Measurements from ENCODE around the gene ZNF764. TPM values are rescaled to one million over a fixed set of nuclear protein-coding genes. Genes with fewer than 3 reads are reported as not detected.
A peak's percentile ranks its signal among the peaks of the same experiment; 100 is the strongest.

The ZNF764 gene
- total RNA-seq, 1 donor from 2014 or later: 3.2 TPM

DNA sequence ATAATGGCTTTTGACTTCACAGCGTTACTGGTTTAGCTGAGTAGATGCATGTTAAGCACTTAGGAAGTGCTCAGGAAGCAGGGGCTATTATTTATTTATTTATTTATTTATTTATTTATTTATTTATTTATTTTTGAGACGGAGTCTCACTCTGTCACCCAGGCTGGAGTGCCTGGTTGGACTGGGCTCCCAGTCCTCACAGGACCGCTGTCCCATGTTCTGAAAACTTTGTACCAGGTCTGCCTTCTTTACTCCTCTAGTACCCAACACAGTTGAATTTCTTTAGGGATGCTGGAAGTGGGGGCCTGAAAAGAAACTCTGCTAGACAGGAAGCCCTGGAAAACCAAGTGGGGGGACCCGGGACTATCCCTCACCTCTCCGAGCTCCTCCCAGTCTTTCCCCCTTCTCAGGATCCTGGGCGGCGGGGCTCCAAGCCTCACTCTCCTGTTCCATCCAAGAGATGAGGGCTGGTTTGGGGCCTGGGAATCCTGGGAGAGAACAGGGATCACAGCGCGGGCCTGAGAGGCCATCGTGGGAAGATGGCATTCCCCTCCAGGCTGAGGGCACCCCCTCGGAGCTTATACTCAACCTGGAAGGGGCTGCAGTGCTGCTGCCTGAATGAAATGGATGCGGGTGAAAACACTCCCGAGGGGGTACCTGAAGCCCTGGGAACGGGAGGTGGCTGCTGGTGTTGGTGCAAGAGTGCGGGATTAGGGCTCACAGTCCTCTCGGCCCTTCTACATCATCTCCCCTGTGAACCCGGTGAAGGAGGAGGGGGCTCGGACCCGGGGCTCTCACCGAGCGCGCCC, 12.7 kb upstream of the ZNF764 start:
- peak; percentile 48 to 53 for DNase-seq (ENCODE audit: low read depth in 2 of 2)

DNA sequence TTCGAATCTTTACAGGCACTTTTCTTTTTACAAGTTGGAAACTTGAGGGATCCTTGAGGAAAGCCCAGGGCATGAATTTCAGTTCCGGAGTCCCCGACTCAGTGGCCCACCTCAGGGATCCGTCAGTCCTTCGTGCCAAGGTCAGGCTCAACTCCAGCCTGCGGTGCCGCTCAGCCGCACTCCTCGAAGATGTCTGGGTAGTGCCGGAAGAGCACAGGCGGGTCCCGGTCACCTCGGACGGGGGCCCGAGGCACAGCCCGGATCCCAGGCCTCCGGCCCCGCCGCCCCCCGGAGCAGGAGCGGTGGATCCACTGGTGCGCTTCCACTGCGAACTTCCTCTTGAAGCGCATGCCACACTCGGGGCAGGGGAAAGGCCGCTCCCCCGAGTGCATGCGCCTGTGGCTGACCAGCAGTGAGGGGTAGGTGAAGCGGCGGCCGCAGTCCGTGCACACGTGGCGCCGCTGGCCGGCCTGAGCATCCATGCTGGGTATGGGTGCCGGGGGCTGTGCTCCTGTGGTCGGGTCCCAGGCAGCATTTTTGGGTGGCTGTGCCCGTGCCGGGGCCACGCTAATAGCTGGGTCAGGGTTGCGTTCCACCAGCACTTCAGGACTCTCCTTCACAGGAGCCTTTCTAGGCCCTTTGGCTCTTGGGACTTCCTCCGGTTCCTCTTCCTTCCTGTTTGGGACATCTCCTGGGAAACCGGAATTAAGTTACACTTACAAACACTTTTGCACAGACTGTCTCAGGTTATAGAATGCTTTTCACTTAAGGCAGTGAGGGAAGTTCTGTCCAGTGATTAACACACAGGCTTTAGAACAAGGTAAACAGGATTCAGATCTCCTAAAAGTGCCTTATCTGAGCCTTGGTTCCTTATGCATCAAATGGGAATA, 11.8 kb upstream of the ZNF764 start:
- no peak for DNase-seq (ENCODE audit: low read depth in 2 of 2)

DNA sequence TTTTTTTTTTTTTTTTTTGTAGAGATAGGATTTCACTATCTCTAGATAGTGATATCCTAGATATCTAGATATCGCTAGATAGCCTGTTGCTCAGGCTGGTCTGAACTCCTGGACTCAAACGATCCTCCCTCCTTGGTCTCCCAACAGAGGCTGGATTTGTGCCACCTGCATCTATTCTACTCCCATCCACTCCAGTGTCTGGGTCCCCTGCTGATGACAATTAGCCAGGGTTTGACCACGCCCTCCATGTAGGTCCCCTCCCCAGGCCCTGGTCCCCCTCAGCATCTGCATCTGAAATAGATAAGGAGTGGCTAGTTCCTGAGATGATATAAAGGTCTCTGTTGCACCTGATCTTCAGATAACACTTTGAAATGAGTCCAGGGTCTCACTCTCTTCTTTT, 11.1 kb upstream of the ZNF764 start:
- DNase-seq (ENCODE audit: low read depth in 2 of 2): no peak

DNA sequence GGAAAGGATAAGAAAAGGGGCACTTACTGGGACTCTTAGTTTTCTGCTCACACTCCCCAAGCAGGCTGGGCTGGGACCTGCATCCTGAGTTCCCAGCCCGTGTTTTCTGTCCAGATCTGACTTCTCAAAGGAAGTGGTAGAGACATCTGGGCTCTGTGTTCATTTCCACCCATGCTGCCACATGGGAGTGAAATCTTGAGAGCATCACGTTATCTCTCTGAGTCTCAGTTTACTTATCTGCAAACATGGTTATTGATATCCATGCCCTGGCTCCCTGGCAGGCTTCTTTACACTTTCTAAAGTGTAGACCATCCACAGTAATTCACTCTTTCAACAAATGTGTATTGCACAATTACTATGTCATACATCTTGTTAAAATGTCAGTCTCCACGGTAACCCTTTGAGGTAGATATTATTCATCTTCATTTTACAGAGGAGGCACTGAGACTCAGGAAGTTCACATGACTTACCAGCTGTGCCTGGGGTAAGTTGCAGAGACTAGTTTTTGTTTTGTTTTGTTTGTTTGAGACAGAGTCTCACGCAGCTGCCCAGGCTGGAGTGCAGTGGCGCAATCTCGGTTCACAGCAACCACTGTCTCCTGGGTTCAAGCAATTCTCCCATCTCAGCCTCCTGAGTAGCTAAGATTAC, 9.9 kb upstream of the ZNF764 start:
- peak in 1 of 2 donors; percentile 84 for DNase-seq (ENCODE audit: low read depth in 2 of 2)

DNA sequence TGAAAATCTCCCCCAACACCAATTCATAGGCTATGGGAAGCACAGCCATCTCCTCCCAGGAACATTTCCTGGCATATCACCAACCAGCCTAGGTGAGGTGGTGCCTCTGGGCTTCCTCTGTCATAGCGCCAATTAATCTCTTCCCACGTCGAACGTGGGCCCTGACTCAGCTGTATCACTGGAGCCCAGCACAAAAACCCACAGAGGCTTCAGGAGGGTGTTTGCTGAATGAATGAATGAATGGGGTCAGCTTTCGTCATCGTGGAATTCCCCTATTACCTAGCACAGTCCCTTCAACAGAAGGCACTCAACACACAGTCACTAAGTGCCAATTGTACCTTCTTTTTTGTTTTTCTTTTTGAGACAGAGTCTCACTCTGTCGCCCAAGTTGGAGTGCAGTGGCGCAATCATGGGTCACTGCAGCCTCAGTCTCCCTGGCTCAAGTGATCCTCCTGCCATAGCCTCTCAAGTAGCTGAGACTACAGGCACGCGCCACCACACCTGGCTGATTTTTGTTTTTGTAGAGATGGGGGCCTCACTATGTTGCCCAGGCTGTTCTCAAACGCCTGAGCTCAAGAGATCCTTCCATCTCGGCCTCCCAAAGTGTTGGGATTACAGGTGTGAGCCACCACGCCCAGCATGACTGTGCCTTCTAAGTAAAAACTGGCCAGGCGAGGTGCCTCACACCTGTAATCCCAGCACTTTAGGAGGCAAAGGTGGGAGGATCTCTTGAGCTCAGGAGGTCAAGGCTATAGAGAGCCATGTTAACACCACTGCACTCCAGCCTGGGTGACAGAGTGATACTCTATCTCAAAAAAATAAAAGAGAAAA, 9.2 kb upstream of the ZNF764 start:
- peak in 1 of 2 donors; percentile 15 for DNase-seq (ENCODE audit: low read depth in 2 of 2)

DNA sequence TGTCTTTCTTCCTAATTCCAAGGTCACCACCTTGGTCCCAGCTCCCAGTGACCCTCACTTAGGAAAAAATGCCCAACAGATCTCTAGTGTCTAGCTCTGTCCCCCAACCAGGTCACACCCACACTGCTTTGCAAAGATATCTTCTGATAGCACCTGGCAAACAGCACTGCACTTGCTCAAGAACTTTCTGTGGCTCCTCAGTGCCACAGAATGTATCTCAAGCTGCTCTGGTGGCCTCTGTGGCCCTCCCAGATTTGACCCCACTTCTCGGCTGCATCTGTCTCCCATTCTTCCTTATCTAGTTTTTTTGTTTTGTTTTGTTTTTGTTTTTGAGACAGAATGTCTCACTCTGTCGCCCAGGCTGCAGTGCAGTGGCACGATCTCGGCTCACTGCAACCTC, 8.4 kb upstream of the ZNF764 start:
- no peak for DNase-seq (ENCODE audit: low read depth in 2 of 2)

DNA sequence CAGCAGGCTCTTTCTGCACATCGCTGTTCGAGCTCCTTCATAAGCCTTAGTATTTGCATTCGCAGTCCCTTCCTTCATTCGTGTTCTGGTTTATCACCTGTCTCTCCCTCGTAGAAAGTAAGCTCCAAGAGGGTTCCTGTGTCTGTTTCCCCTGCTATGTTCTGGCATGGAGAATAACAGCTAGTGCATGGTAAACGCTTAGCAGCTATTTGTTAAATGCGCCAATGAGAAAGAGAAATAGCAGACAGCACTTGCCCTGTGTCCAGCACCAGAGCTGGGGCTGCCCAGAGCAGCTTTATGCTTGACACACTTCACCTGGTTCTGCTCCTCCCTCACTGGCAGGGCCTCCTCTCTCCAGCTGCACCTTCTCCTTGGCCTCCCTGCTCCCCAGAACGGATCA, 7.8 kb upstream of the ZNF764 start:
- DNase-seq (ENCODE audit: low read depth in 2 of 2): no peak

DNA sequence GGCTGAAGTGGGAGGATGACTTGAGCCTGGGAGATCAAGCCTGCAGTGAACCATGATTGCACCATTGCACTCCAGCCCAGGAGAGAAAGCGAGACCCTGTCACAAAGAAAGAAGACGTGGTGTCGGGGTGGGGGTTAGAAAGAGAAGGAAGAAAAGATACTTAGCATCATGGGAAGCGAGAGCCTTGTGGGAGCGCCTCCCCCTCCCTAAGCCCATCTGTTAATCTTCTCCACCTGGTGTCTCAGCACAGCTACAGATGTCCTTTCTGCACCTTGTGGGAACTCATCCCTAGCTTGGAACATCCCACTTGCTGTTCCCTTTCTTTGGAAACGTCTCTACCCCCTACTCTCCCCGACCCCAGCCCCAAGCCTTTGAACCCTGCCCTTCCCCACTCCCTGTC, 7.4 kb upstream of the ZNF764 start:
- no peak for DNase-seq (ENCODE audit: low read depth in 2 of 2)

DNA sequence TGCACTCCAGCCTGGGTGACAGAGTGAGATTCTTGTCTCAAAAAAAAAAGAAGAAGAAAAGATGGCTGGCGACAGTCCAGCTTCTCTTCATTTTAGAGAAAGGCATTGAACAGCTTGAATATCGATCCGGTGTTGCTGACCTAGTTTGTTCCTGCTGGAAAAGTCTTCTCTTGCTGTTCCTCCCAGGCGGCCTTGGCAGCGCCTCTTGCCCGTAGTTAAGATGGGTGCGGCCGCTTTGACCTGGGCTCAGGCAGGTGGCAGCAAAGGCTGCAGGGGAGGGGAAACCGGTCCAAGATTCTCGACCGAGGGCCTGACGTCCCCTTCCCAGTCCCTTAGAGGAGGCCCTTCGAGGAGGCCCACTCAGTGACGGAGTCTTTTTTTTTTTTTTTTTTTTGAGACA, 3.8 kb upstream of the ZNF764 start:
- no peak for DNase-seq (ENCODE audit: low read depth in 2 of 2)

DNA sequence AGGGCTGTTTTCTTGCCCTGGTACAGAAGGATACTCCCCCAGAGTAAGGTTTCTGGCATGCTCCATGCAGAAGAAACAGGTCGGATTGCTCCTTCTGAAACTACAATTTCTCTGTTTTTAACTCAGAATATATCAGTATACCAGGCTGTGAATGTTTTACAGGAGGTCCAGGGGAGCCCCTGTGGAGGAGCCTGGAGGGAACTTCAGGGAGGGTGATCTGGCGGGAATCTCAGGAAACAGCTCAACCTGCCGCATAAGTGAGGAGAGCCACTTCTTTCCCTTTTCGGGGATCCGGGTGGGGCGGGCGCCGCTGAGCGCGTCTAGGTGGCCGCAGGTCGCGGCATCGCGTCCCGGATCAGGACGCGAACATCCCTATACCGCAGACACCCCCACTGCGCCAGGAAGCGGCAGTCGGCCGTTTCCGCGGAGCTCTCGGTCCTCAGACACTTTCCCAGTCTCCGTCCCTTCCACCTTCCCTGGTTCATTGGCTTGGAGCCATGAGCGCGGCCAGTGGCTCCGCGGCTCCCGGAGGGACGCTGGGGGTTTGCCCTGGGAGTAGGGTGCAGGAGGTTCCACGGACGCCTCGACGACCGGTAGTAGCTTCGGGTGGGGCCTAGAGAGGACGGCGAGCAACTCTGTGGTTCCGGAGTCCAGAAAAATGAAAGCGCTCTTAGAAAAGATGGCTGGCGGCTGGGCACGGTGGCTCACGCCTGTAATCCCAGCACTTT, 3.1 kb upstream of the ZNF764 start:
- DNase-seq (ENCODE audit: low read depth in 2 of 2): peak; percentile 35 to 54

DNA sequence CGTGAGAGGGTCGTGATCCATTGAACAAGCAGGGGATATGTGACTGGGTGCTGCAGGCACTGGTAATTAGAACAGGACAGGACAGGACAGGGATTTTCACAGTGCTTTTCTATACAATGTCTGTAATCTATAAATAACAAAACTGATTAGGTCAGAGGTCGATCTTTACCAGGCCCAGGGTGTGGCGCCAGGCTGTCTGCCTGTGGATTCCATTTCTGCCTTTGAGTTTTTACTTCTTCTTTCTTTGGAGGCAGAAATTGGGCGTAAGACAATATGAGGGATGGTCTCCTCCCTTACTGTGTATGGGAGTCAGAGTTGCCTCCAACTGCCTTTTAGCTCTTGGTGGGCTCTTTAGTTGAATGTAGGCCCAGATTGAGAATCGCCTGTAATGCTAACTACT, 1.5 kb upstream of the ZNF764 start:
- no peak for DNase-seq (ENCODE audit: low read depth in 2 of 2)

DNA sequence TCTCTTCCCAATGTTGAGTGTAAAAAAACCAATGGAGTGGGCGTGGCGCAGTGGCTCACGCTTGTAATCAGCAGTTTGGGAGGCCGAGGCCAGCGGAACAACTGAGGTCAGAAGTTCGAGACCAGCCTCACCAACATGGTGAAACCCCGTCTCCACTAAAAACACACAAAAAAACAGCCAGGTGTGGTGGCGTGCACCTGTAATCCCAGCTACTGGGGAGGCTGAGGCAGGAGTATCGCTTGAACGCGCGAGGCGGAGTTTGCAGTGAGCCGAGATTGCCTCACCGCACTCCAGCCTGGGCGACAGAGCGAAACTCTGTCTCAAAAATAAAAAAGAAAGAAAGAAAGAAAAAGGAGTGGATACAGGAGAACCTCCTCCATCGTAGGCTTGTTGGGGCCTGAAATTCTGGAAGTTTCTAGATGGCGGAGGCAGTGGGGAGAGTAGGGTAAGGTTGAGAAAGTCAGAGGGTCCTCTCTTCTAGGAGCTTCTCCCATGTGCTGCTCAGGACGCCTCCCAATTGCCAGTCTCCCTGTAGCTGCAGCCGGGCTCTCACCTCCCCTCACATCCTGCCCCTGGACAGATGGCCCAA, 709 bp upstream of the ZNF764 start:
- DNase-seq (ENCODE audit: low read depth in 2 of 2): no peak

DNA sequence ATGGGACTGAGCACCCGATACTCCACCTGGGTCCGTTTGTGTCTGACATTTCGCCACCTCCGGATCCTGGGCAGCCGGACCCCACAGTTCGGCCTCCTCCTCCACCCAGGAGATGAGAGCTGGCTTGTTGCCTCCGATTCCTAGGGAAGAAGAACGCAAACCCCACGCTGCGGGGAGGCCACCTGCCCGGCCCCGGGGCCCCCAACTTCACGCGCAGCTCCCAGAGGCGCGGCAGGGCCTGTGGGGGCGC, 542 bp downstream of the ZNF764 start:
- DNase-seq (ENCODE audit: low read depth in 2 of 2): no peak

DNA sequence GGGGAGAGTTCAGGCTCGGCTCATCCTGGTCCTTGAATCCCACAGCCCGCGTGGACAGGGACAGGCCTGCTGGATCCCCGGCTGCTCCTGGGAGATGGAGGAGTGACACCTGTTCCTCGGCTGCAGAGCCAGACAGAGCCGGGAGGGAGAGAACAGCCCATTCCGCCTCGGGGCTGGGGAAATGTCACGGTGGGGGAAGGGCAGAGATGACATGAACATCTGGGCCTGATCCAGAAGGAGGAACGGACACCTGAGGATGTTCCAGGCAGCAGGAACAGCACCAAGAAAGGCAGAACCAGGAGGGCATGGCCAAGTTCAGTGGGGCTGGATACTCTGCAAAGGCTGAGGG, 2.1 kb downstream of the ZNF764 start:
- DNase-seq (ENCODE audit: low read depth in 2 of 2): no peak

DNA sequence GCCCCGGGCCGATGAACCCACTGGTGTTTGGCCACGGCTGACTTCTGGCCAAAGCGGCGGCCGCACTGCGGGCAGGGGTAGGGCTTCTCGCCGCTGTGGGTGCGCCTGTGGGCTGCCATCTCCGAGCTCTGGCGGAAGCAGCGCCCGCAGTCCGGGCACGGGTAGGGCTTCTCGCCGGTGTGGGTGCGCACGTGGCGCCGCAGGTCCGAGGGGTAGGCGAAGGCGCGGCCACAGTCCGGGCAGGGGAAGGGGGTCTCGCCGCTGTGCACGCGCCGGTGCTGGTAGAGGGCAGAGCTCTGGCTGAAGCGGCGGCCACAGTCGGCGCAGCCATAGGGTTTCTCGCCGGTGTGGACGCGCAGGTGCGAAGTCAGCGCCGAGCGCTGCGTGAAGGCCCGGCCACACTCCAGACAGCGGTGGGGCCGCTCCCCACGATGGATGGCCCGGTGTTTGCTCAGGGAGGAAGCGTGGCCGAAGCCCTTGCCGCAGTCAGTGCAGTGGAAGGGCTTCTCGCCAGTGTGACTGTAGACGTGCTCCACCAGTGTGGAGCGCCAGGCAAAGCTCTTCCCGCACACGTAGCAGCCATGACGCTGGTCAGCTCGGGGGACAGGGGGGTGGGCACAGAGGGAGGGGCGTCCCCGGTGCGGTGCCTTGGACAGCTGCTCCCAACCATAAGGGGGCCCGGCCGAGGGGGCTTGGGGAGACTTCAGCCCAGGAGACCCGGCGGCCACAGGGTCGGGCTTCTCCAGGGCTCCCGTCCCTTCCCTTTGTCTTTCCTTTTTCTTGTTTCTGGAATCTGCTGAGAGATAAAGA, 2.7 kb downstream of the ZNF764 start:
- no peak for DNase-seq (ENCODE audit: low read depth in 2 of 2)

DNA sequence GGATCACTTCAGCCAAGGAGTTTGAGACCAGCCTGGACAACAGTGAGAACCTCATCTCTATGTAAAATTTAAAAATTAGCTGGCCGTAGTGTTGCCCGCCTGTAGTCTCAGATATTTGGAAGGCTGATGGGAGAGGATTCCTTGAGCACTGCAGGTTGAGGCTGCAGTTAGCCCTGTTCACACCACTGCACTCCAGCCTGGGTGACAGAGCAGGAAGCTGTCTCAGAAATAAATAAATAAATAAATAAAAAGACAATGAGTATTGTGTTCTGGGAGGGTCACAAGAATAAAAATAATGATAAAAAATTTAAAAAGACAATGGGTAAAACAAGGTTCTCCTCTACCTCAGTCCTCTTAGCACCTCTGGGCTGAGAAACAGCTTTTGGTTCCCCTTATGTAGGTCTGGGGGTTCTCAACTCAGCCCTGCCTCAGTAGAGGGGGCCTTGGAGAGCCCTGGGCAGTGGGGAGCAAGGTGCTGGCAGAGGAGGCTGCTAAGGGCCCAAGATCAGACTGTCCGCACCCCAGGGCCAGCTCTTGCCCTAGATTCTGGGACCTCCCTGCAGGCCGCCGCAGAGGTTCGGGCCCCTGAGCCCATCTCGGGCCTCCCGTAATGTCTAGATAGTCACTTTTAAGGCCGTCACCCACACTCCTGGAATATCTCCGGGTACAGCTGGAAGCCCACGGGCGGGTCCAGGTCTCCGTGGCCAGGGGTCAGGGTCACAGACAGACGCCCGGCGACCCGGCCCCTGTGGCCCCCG, 3.4 kb downstream of the ZNF764 start:
- DNase-seq (ENCODE audit: low read depth in 2 of 2): peak in 1 of 2 donors; percentile 20

DNA sequence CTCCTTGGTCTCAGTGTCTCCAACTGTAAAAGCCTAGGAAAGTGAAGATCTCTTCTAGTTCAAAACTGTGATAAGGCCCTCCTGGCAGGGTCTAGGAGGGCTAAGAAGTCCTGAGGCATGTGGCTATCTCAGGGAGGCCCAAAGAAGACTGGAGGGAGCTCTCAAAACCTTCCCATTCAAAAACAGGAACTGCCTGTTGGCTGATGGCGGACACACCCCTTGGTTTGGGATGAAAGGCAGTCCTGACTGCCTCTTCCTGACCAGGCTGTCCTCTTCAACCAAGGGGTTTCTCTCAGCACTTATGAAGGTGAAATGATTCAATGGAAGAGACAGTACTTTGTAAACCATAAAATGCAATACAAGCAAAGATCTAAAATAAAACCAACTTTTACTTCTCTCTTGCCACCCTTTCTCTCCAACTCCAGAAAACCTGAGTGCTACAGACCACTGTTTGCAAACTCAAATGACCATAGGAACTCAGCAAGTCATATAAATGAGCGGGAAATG, 4.7 kb downstream of the ZNF764 start:
- DNase-seq (ENCODE audit: low read depth in 2 of 2): no peak

DNA sequence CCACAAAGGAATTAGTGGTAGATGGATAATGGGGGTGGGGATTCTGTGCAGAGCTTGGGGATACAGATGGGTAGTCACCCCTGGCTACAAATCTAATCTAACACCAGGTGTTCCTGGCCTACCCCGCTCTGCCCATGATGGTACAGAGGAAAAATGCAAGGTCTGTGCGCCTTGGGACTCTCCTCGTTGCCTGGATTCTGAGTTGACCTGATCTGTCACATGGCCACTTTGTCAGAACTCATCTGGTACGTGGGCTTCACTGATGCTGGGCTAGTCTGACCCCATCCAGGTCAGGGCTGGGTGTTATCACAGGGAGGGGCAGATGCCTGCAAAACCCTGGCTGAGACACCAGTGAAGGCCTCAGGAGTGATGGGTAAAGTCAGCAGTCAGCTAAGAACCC, 5.2 kb downstream of the ZNF764 start:
- DNase-seq (ENCODE audit: low read depth in 2 of 2): no peak

DNA sequence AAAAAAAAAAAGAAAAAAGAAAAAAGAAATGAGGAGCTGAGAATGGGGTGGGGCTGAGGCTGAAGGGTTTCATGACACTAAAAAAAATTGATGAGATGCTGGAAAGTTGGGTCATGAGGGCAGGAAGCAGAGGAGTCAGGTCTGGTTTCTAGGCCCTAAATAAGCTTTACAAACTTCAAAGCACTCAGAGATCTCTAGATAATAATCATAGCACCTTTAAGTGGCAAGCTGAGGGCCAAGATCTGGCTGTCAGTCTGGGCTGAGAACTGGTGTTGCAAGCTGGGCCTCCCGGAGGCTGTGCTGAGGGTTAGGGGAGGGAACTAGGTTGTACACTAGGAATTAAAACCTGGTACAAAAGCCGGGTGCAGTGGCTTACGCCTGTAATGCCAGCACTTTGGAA, 6.4 kb downstream of the ZNF764 start:
- DNase-seq (ENCODE audit: low read depth in 2 of 2): no peak
